ENCODE data around the gene MFAP5. TPM values are rescaled to one million over a fixed set of nuclear protein-coding genes. Genes with fewer than 3 reads are reported as not detected.
A peak's percentile ranks its signal among the peaks of the same experiment; 100 is the strongest.
"Not testable (repeated sequence)": the region's sequence is repeated elsewhere in the genome, so short reads cannot be mapped to it uniquely, and the experiment has no call there.

The MFAP5 gene
- polyA plus RNA-seq, 1 donor (not counting 4 experiments of a cell fraction or from before 2014, with no cell fraction given), result 317 TPM

GRCh38 chr12:8636581-8636980 lies 26.0 kb downstream of the MFAP5 start:
- no peak overlapping the region for H3K9ac ChIP-seq (ENCODE audit: control insufficient read depth, extremely low read depth, insufficient read depth, low read length)
- dilution Hi-C loops (cut with MboI; ENCODE audit: extremely low pct_ligation_motif_present, low sequenced_read_pairs), result no loop called here
- no peak overlapping the region for H3K4me3 ChIP-seq (ENCODE audit: control insufficient read depth in 2 of 3, extremely low read depth in 1 of 3, insufficient read depth in 2 of 3, low read depth in 1 of 3, low read length in 3 of 3)
- H3K27me3 ChIP-seq (ENCODE audit: control insufficient read depth, extremely low read depth, insufficient read depth, low read length), result no peaks in the 10 kb centered on the region
- H3K4me2 ChIP-seq (ENCODE audit: control insufficient read depth, extremely low read depth, insufficient read depth, low read depth, low read length), result no peak overlapping the region
- no peak for TF ChIP-seq EZH2 (IDR thresholded peaks at IDR 0.05; ENCODE audit: low read length)
- TF ChIP-seq, protein P1, sequence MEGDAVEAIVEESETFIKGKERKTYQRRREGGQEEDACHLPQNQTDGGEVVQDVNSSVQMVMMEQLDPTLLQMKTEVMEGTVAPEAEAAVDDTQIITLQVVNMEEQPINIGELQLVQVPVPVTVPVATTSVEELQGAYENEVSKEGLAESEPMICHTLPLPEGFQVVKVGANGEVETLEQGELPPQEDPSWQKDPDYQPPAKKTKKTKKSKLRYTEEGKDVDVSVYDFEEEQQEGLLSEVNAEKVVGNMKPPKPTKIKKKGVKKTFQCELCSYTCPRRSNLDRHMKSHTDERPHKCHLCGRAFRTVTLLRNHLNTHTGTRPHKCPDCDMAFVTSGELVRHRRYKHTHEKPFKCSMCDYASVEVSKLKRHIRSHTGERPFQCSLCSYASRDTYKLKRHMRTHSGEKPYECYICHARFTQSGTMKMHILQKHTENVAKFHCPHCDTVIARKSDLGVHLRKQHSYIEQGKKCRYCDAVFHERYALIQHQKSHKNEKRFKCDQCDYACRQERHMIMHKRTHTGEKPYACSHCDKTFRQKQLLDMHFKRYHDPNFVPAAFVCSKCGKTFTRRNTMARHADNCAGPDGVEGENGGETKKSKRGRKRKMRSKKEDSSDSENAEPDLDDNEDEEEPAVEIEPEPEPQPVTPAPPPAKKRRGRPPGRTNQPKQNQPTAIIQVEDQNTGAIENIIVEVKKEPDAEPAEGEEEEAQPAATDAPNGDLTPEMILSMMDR (optimal IDR thresholded peaks at IDR 0.05 in 1 of 3, IDR thresholded peaks at IDR 0.05 in 1 of 3, conservative IDR thresholded peaks at IDR 0.05 in 1 of 3; ENCODE audit: extremely low read depth in 1 of 3, insufficient read depth in 2 of 3, low read length in 3 of 3), result no peak
- H3K27ac ChIP-seq (ENCODE audit: control insufficient read depth, insufficient read depth, low read length), result peak overlapping the region; percentile 14
- H3K4me1 ChIP-seq (ENCODE audit: control insufficient read depth, extremely low read depth, insufficient read depth, low read length), result peaks cover 17% of the 10 kb centered on the region
- no peaks in the 10 kb centered on the region for H3K9me3 ChIP-seq (ENCODE audit: control insufficient read depth, low read depth, low read length)
- H3K36me3 ChIP-seq (ENCODE audit: control insufficient read depth in 2 of 2, extremely low read depth in 1 of 2, insufficient read depth in 2 of 2, low read length in 2 of 2), result no peaks in the 10 kb centered on the region
- no peak overlapping the region for H2AFZ ChIP-seq (ENCODE audit: control insufficient read depth, low read length)
- no peaks in the 10 kb centered on the region for H3K79me2 ChIP-seq (ENCODE audit: control insufficient read depth, insufficient read depth, low read length)
- H4K20me1 ChIP-seq (ENCODE audit: control insufficient read depth, extremely low read depth, insufficient read depth, low read length), result no peaks in the 10 kb centered on the region
- peak; percentile 69 for FAIRE-seq
- no peak for DNase-seq (ENCODE audit: low read depth, low spot score)
- H3K9me1 ChIP-seq (ENCODE audit: control insufficient read depth, extremely low read depth, insufficient read depth, low read length), result no peaks in the 10 kb centered on the region

GRCh38 chr12:8636007-8636346 lies 26.6 kb downstream of the MFAP5 start:
- H3K36me3 ChIP-seq (ENCODE audit: control insufficient read depth in 2 of 2, extremely low read depth in 1 of 2, insufficient read depth in 2 of 2, low read length in 2 of 2); H3K27me3 ChIP-seq (ENCODE audit: control insufficient read depth, extremely low read depth, insufficient read depth, low read length); H3K79me2 ChIP-seq (ENCODE audit: control insufficient read depth, insufficient read depth, low read length); H3K4me2 ChIP-seq (ENCODE audit: control insufficient read depth, extremely low read depth, insufficient read depth, low read depth, low read length); H3K9me3 ChIP-seq (ENCODE audit: control insufficient read depth, low read depth, low read length); H3K9ac ChIP-seq (ENCODE audit: control insufficient read depth, extremely low read depth, insufficient read depth, low read length); H4K20me1 ChIP-seq (ENCODE audit: control insufficient read depth, extremely low read depth, insufficient read depth, low read length); H3K9me1 ChIP-seq (ENCODE audit: control insufficient read depth, extremely low read depth, insufficient read depth, low read length); H3K4me3 ChIP-seq (ENCODE audit: control insufficient read depth in 2 of 3, extremely low read depth in 1 of 3, insufficient read depth in 2 of 3, low read depth in 1 of 3, low read length in 3 of 3); FAIRE-seq; H2AFZ ChIP-seq (ENCODE audit: control insufficient read depth, low read length); dilution Hi-C loops (cut with MboI; ENCODE audit: extremely low pct_ligation_motif_present, low sequenced_read_pairs); DNase-seq (ENCODE audit: low read depth, low spot score): not testable (repeated sequence)
- Histone ChIP-seq H3K4me1 (ENCODE audit: control insufficient read depth, extremely low read depth, insufficient read depth, low read length) (peaks cover 17% of the 10 kb centered on the region), H3K27ac (ENCODE audit: control insufficient read depth, insufficient read depth, low read length) (peak overlapping the region; percentile 61)

- FAIRE-seq; DNase-seq (ENCODE audit: low read depth, low spot score); H3K79me2 ChIP-seq (ENCODE audit: control insufficient read depth, insufficient read depth, low read length); dilution Hi-C loops (cut with MboI; ENCODE audit: extremely low pct_ligation_motif_present, low sequenced_read_pairs); H3K4me2 ChIP-seq (ENCODE audit: control insufficient read depth, extremely low read depth, insufficient read depth, low read depth, low read length); H3K4me3 ChIP-seq (ENCODE audit: control insufficient read depth in 2 of 3, extremely low read depth in 1 of 3, insufficient read depth in 2 of 3, low read depth in 1 of 3, low read length in 3 of 3); H4K20me1 ChIP-seq (ENCODE audit: control insufficient read depth, extremely low read depth, insufficient read depth, low read length); H3K9me3 ChIP-seq (ENCODE audit: control insufficient read depth, low read depth, low read length); H3K36me3 ChIP-seq (ENCODE audit: control insufficient read depth in 2 of 2, extremely low read depth in 1 of 2, insufficient read depth in 2 of 2, low read length in 2 of 2); H3K27me3 ChIP-seq (ENCODE audit: control insufficient read depth, extremely low read depth, insufficient read depth, low read length); H3K9me1 ChIP-seq (ENCODE audit: control insufficient read depth, extremely low read depth, insufficient read depth, low read length): not testable (repeated sequence)
- H3K9ac ChIP-seq (ENCODE audit: control insufficient read depth, extremely low read depth, insufficient read depth, low read length), result peak overlapping the region; percentile 15
- peak overlapping the region; percentile 61 for H3K27ac ChIP-seq (ENCODE audit: control insufficient read depth, insufficient read depth, low read length)
- peaks cover 17% of the 10 kb centered on the region for H3K4me1 ChIP-seq (ENCODE audit: control insufficient read depth, extremely low read depth, insufficient read depth, low read length)
- H2AFZ ChIP-seq (ENCODE audit: control insufficient read depth, low read length), result peak overlapping the region; percentile 68
Measured at GRCh38 chr12:8635342-8636006, 27.2 kb downstream of the MFAP5 start.

Measured in keratinocyte (primary cell).